ENCODE measurements around the gene TFR2.

Gene TFR2

GRCh38 chr7:100649826-100650565 lies 8.6 kb upstream of the TFR2 start:
- DNase-seq, result no peak

- DNase-seq, result no peak
These were observed 1.2 kb upstream of the TFR2 start for GRCh38 chr7:100642534-100642907.

- no peak for DNase-seq
These were observed 645 bp upstream of the TFR2 start for GRCh38 chr7:100641860-100642533.

- no peak for DNase-seq
These were observed 573 bp downstream of the TFR2 start for GRCh38 chr7:100640517-100641440.

- no peak for DNase-seq
These were observed 1.3 kb downstream of the TFR2 start for GRCh38 chr7:100639995-100640516.

GRCh38 chr7:100632951-100633717 lies 8.2 kb downstream of the TFR2 start:
- DNase-seq, result no peak

- DNase-seq, result no peak
These were observed 11.3 kb downstream of the TFR2 start for GRCh38 chr7:100630066-100630465.

GRCh38 chr7:100629117-100629716 lies 12.1 kb downstream of the TFR2 start:
- DNase-seq, result no peak

GRCh38 chr7:100627238-100627549 lies 14.2 kb downstream of the TFR2 start:
- DNase-seq, result no peak

- no peak for DNase-seq
These were observed 14.7 kb downstream of the TFR2 start for GRCh38 chr7:100626530-100627237.

- DNase-seq, result no peak
These were observed 15.3 kb downstream of the TFR2 start for GRCh38 chr7:100626055-100626454.

GRCh38 chr7:100623951-100624824 lies 17.2 kb downstream of the TFR2 start:
- no peak for DNase-seq

- DNase-seq, result no peak
These were observed 19.8 kb downstream of the TFR2 start for GRCh38 chr7:100621554-100621953.

GRCh38 chr7:100620804-100621203 lies 20.5 kb downstream of the TFR2 start:
- no peak for DNase-seq

GRCh38 chr7:100620239-100620638 lies 21.1 kb downstream of the TFR2 start:
- no peak for DNase-seq

- DNase-seq, result no peak
These were observed 27.0 kb downstream of the TFR2 start for GRCh38 chr7:100614308-100614861.

- DNase-seq, result no peak
These were observed 27.8 kb downstream of the TFR2 start for GRCh38 chr7:100613412-100614175.

- DNase-seq, result no peak
These were observed 28.5 kb downstream of the TFR2 start for GRCh38 chr7:100612730-100613390.
